HCT116 (cell line): Measurements from ENCODE around the gene SLC16A13. TPM values are rescaled to one million over a fixed set of nuclear protein-coding genes. Genes with fewer than 3 reads are reported as not detected.
A peak's percentile ranks its signal among the peaks of the same experiment; 100 is the strongest.

Source experiments
- ATAC-seq: fragments of 200-7000 bp; cut with Tn5 transposase; 2 replicates; pipeline ENCODE4 v1.9.1; 2020; ENCODE audit warnings: mild to moderate bottlenecking, moderate library complexity
- BruUV-seq: library from RNA; stranded (reverse); fragments of 400-500 nt; replicated peaks from 2 replicates; lab custom pipeline; 2021; lab: Mats Ljungman, UMichigan
- CTCF ChIA-PET: fragments of 300-600 bp; sonication (Branson Sonifier 250); formaldehyde crosslinking; loops from one replicate; lab custom pipeline; 2021; ENCODE audit warnings: antibody characterized with exemption; lab: Charles Lee
- POLR2A ChIA-PET: fragments of 300-600, 350-600 bp; sonication (Branson Sonifier 250); formaldehyde crosslinking; loops from one replicate; lab custom pipeline; 2021; ENCODE audit warnings: antibody characterized with exemption; lab: Charles Lee
- RAD21 ChIA-PET, 2 experiments: fragments of 300-600 bp; sonication (Branson Sonifier 250); formaldehyde crosslinking; loops; one replicate each; lab custom pipeline; 2023; ENCODE audit warnings: low total read pairs in 2 of 2; ENCODE audit not compliant: uncharacterized antibody in 2 of 2, unreplicated experiment in 2 of 2, low non-redundant PET in 1 of 2; lab: Charles Lee
- DNase-seq: peaks from one replicate; pipeline ENCODE4 v3.0.0-alpha.2; 2010; ENCODE audit warnings: low read depth, low spot score
- H2AFZ ChIP-seq: fragments of 200-600 bp; shearing (Covaris generic), sonication (generic); 2 replicates; pipeline ENCODE4 v1.6.1; 2017; ENCODE audit warnings: low read depth, mixed run types, mixed read lengths, antibody characterized with exemption, low read length; ENCODE audit not compliant: poor library complexity, severe bottlenecking
- H3K27ac ChIP-seq: 2 replicates; pipeline ENCODE4 v1.5.1; 2012; ENCODE audit warnings: low read depth, low read length
- H3K27me3 ChIP-seq: fragments of 200-600 bp; sonication (generic); 2 replicates; pipeline ENCODE4 v1.6.1; 2016; ENCODE audit warnings: mixed run types, low read length, mixed read lengths; ENCODE audit not compliant: insufficient read depth
- H3K36me3 ChIP-seq, 2 experiments: fragments of 200-500 bp in 1 of 2; fragments of 200-600 bp in 1 of 2; sonication (Bioruptor generic) in 1 of 2; sonication (generic) in 1 of 2; 2 replicates each; pipeline versions ENCODE4 v1.5.1 to v1.6.1; 2014 to 2016; ENCODE audit warnings: low read length in 2 of 2, inconsistent platforms in 1 of 2, mixed read lengths in 1 of 2, mixed run types in 1 of 2; ENCODE audit not compliant: insufficient read depth in 2 of 2, control insufficient read depth in 1 of 2
- H3K4me1 ChIP-seq, 2 experiments: fragments of 200-600 bp in 1 of 2; sonication (generic) in 1 of 2; 2 replicates each; pipeline versions ENCODE4 v1.5.1 to v1.6.1; 2012 to 2017; ENCODE audit warnings: low read length in 2 of 2, inconsistent platforms in 1 of 2, mild to moderate bottlenecking in 1 of 2, mixed read lengths in 1 of 2, mixed run types in 1 of 2, moderate library complexity in 1 of 2; ENCODE audit not compliant: insufficient read depth in 2 of 2, control insufficient read depth in 1 of 2
- H3K4me2 ChIP-seq: fragments of 200-600 bp; sonication (generic); 2 replicates; pipeline ENCODE4 v1.6.1; 2017; ENCODE audit warnings: mixed run types, low read length, mixed read lengths
- H3K4me3 ChIP-seq, 2 experiments: fragments of 200-600 bp in 1 of 2; sonication (generic) in 1 of 2; replicated peaks in 1 of 2; 2 replicates each; pipeline ENCODE4 v1.5.1; 2011 to 2016; ENCODE audit warnings: low read length in 2 of 2, control low read depth in 1 of 2, low read depth in 1 of 2, mild to moderate bottlenecking in 1 of 2, mixed read lengths in 1 of 2, mixed run types in 1 of 2
- H3K79me2 ChIP-seq: fragments of 200-600 bp; sonication (generic); 2 replicates; pipeline ENCODE4 v1.6.1; 2017; ENCODE audit warnings: mild to moderate bottlenecking, mixed run types, low read length, moderate library complexity, mixed read lengths; ENCODE audit not compliant: insufficient read depth
- H3K9ac ChIP-seq: fragments of 200-600 bp; sonication (generic); 2 replicates; pipeline ENCODE4 v1.6.1; 2016; ENCODE audit warnings: low read length, mixed read lengths
- H3K9me2 ChIP-seq: fragments of 200-600 bp; sonication (generic), shearing (Covaris generic); 2 replicates; pipeline ENCODE4 v1.6.1; 2017; ENCODE audit warnings: mixed run types, mild to moderate bottlenecking, moderate library complexity; ENCODE audit not compliant: insufficient read depth
- H3K9me3 ChIP-seq, 2 experiments: fragments of 200-500 bp in 1 of 2; fragments of 200-600 bp in 1 of 2; sonication (Bioruptor generic) in 1 of 2; sonication (generic) in 1 of 2; 2 replicates each; pipeline ENCODE4 v1.6.1; 2014 to 2017; ENCODE audit warnings: low read length in 2 of 2, mixed read lengths in 2 of 2, inconsistent platforms in 1 of 2, low read depth in 1 of 2, mild to moderate bottlenecking in 1 of 2, mixed run types in 1 of 2, moderate library complexity in 1 of 2; ENCODE audit not compliant: control insufficient read depth in 1 of 2, insufficient read depth in 1 of 2
- H4K20me1 ChIP-seq: fragments of 200-600 bp; sonication (generic), shearing (Covaris generic); 2 replicates; pipeline ENCODE4 v1.6.1; 2017; ENCODE audit warnings: mixed run types, mild to moderate bottlenecking, moderate library complexity; ENCODE audit not compliant: insufficient read depth
- CBX3 ChIP-seq: IDR thresholded peaks from 2 replicates; pipeline ENCODE4 v1.6.1; 2012; ENCODE audit warnings: low read depth
- EGR1 ChIP-seq: IDR thresholded peaks from 2 replicates; pipeline ENCODE4 v1.6.1; 2012; ENCODE audit warnings: low read depth
- EZH2phosphoT487 ChIP-seq: fragments of 200-600 bp; IDR thresholded peaks from 2 replicates; pipeline ENCODE4 v1.6.1; 2018; ENCODE audit warnings: antibody characterized with exemption, borderline replicate concordance
- FOSL1 ChIP-seq: IDR thresholded peaks from 2 replicates; pipeline ENCODE4 v1.6.1; 2012; ENCODE audit warnings: low read depth
- POLR2A ChIP-seq: IDR thresholded peaks from 2 replicates; pipeline ENCODE4 v1.7.0; 2011; ENCODE audit warnings: borderline replicate concordance; ENCODE audit not compliant: insufficient read depth, insufficient read length; ENCODE audit errors: extremely low read depth
- POLR2AphosphoS5 ChIP-seq: IDR thresholded peaks from 2 replicates; pipeline ENCODE4 v1.6.1; 2011; ENCODE audit warnings: mild to moderate bottlenecking, low read depth, low read length, moderate library complexity
- RAD21 ChIP-seq: IDR thresholded peaks from 2 replicates; pipeline ENCODE4 v1.6.1; 2012; ENCODE audit warnings: low read depth, mild to moderate bottlenecking
- intact Hi-C: fragments of 100-400 bp; cut with micrococcal nuclease; formaldehyde crosslinking; loops from 2 replicates; pipeline ENCODE4 v1.10.0; 2022
- total RNA-seq: library from RNA; stranded (reverse); gene quantifications from one replicate; pipeline ENCODE4 v1.2.1, GENCODE V29; 2021; ENCODE audit not compliant: unreplicated experiment
- TF ChIP-seq, protein P1 (sequence below): IDR thresholded peaks from 2 replicates; pipeline ENCODE4 v1.6.1; 2012
- TF ChIP-seq, protein P2 (sequence below): IDR thresholded peaks from 2 replicates; pipeline ENCODE4 v1.6.1; 2011; ENCODE audit warnings: mild to moderate bottlenecking, low read length, moderate library complexity; ENCODE audit not compliant: insufficient replicate concordance; ENCODE audit errors: extremely low read depth

The SLC16A13 gene
- total RNA-seq, 1 experiment from 2014 or later, result 6.8 TPM

DNA sequence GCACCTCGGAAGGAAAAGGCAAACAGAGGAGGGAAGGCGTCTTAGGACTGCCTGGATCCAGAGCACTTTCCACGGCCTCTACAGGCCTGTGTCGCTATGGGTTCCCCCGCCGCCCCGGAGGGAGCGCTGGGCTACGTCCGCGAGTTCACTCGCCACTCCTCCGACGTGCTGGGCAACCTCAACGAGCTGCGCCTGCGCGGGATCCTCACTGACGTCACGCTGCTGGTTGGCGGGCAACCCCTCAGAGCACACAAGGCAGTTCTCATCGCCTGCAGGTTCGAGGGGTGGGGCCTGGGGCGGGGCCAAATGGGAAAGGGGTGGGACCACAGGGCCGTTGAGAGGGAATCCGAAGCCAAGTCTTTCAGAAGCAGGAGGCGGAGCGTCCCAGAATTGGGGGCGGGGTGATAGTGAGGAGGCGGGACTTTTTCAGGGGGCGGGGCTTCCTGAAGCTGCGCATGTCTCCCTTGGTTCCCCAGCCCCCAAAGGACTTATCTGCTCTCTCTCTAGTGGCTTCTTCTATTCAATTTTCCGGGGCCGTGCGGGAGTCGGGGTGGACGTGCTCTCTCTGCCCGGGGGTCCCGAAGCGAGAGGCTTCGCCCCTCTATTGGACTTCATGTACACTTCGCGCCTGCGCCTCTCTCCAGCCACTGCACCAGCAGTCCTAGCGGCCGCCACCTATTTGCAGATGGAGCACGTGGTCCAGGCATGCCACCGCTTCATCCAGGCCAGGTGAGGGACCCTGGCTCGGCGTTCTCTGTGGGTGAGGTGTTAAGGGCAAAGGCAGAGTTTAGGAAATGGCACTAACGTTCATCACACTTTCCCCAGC, 12.0 kb upstream of the SLC16A13 start:
- DNase-seq, result peak; percentile 86
- Histone ChIP-seq H3K9me3 (no peaks in the 10 kb centered on the region), H3K9me2 (no peaks in the 10 kb centered on the region), H3K4me3 (0 out of 4 replicates have a peak overlapping the region, but pooled peaks of 1 of the 2 experiments have one; percentile 22), H3K9ac (no peak overlapping the region), H3K36me3 (no peaks in the 10 kb centered on the region), H3K79me2 (no peaks in the 10 kb centered on the region)
- CTCF ChIA-PET, result interaction anchor here (1.3 to 2.5 kb wide), 5 partner anchors 9 to 580 kb away, joined by 4 to 8 read pairs (median 4); partner anchors contain the start of genes PIMREG and SLC16A13
- POLR2A ChIA-PET, result interaction anchor here (0.6 to 1.2 kb wide), 6 partner anchors 9 to 259 kb away, joined by 3 to 5 read pairs (median 4); partner anchors contain the start of genes RNASEK and SLC16A13
- TF ChIP-seq POLR2A (peak; percentile 23), RAD21 (no peak), CBX3 (no peak), EGR1 (no peak), FOSL1 (no peak), POLR2AphosphoS5 (peak; percentile 52), EZH2phosphoT487 (no peak)
- TF ChIP-seq, protein P1, sequence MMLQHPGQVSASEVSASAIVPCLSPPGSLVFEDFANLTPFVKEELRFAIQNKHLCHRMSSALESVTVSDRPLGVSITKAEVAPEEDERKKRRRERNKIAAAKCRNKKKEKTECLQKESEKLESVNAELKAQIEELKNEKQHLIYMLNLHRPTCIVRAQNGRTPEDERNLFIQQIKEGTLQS, result no peak
- TF ChIP-seq, protein P2, sequence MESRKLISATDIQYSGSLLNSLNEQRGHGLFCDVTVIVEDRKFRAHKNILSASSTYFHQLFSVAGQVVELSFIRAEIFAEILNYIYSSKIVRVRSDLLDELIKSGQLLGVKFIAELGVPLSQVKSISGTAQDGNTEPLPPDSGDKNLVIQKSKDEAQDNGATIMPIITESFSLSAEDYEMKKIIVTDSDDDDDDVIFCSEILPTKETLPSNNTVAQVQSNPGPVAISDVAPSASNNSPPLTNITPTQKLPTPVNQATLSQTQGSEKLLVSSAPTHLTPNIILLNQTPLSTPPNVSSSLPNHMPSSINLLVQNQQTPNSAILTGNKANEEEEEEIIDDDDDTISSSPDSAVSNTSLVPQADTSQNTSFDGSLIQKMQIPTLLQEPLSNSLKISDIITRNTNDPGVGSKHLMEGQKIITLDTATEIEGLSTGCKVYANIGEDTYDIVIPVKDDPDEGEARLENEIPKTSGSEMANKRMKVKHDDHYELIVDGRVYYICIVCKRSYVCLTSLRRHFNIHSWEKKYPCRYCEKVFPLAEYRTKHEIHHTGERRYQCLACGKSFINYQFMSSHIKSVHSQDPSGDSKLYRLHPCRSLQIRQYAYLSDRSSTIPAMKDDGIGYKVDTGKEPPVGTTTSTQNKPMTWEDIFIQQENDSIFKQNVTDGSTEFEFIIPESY, result no peak
- TF ChIP-seq, all 23 proteins: peak for 2
- Histone ChIP-seq H3K27ac (peak overlapping the region; percentile 37; the same call in 1 of the 2 replicates), H3K27me3 (no peaks in the 10 kb centered on the region), H4K20me1 (no peaks in the 10 kb centered on the region), H2AFZ (no peak overlapping the region), H3K4me1 (peaks cover 6 to 44% of the 10 kb centered on the region in 2 experiments; a peak in 3 of 4 replicates), H3K4me2 (peak overlapping the region; percentile 50)
- intact Hi-C loops, result no loop called here
- peak; percentile 82 for ATAC-seq
- BruUV-seq, result no TSS peak
- RAD21 ChIA-PET, result interaction anchor here in 1 of 2 experiments (0.7 kb wide), 1 partner anchor 70 kb away, joined by 5 read pairs; no protein-coding TSS in a partner anchor
